GM12878 (cell line): Measurements from ENCODE around the gene NRP1. TPM values are rescaled to one million over a fixed set of nuclear protein-coding genes. Genes with fewer than 3 reads are reported as not detected.

Experiments used
- ATAC-seq: fragments of 200-7000 bp; cut with Tn5 transposase; 3 replicates; pipeline ENCODE4 v1.9.1; 2020; ENCODE audit warnings: mild to moderate bottlenecking, moderate library complexity
- BruUV-seq: library from RNA; stranded (reverse); fragments of 400-500 nt; replicated peaks from 2 replicates; lab custom pipeline; 2021; lab: Mats Ljungman, UMichigan
- CTCF ChIA-PET: fragments of 300-600 bp; sonication (Branson Sonifier 250); formaldehyde crosslinking; extraction: SDS; loops from one replicate; lab custom pipeline; 2021; ENCODE audit warnings: inconsistent platforms; lab: Yijun Ruan, JAX
- POLR2A ChIA-PET: fragments of 350-600 bp; formaldehyde crosslinking; extraction: SDS; loops from one replicate; lab custom pipeline; 2021; ENCODE audit warnings: inconsistent platforms; lab: Charles Lee
- RAD21 ChIA-PET: fragments of 300-600 bp; sonication (Branson Sonifier 250); formaldehyde crosslinking; loops from one replicate; lab custom pipeline; 2023; ENCODE audit warnings: antibody characterized with exemption; ENCODE audit not compliant: unreplicated experiment; lab: Charles Lee
- SMC1A ChIA-PET: fragments of 300-600 bp; sonication (Branson Sonifier 250); formaldehyde crosslinking; loops from one replicate; lab custom pipeline; 2023; ENCODE audit not compliant: unreplicated experiment, uncharacterized antibody; lab: Charles Lee
- DNase-seq: peaks from one replicate; pipeline ENCODE4 v3.0.0-alpha.2; 2011; ENCODE audit warnings: low read depth, low spot score
- FAIRE-seq: peaks from 3 replicates; lab custom pipeline; 2011; peaks lifted over from hg19 to GRCh38; lab: Jason Lieb, UNC
- H2AFZ ChIP-seq: 2 replicates; pipeline ENCODE4 v1.6.0; 2011; ENCODE audit warnings: low read depth, low read length, control low read depth; ENCODE audit not compliant: control insufficient read depth
- H3K27ac ChIP-seq: 2 replicates; pipeline ENCODE4 v1.5.1; 2011; ENCODE audit warnings: control low read depth; ENCODE audit not compliant: control insufficient read depth, insufficient read depth
- H3K27me3 ChIP-seq, 2 experiments: replicated peaks in 1 of 2; 2 replicates each; pipeline versions ENCODE4 v1.6.0 to v1.6.1; 2011; ENCODE audit warnings: low read length in 1 of 2; ENCODE audit not compliant: control insufficient read depth in 2 of 2, insufficient read depth in 2 of 2
- H3K36me3 ChIP-seq, 2 experiments: 2 replicates each; pipeline ENCODE4 v1.5.1; 2011; ENCODE audit warnings: low read length in 1 of 2; ENCODE audit not compliant: control insufficient read depth in 2 of 2, insufficient read depth in 2 of 2
- H3K4me1 ChIP-seq: 2 replicates; pipeline ENCODE4 v1.6.1; 2011; ENCODE audit warnings: mild to moderate bottlenecking, low read length, moderate library complexity, mixed read lengths; ENCODE audit not compliant: control insufficient read depth, insufficient read depth
- H3K4me2 ChIP-seq: 2 replicates; pipeline ENCODE4 v1.6.0; 2011; ENCODE audit warnings: control low read depth; ENCODE audit not compliant: control insufficient read depth, insufficient read depth
- H3K4me3 ChIP-seq: fragments of 200-600 bp; sonication (generic); 2 replicates; pipeline ENCODE4 v1.5.1; 2016
- H3K79me2 ChIP-seq: 2 replicates; pipeline ENCODE4 v1.6.0; 2011; ENCODE audit warnings: low read length; ENCODE audit not compliant: control insufficient read depth, insufficient read depth
- H3K9ac ChIP-seq: 2 replicates; pipeline ENCODE4 v1.8.0; 2011; ENCODE audit warnings: low read length, control low read depth, mixed read lengths; ENCODE audit not compliant: control insufficient read depth, insufficient read depth
- H3K9me3 ChIP-seq: replicated peaks from 3 replicates; pipeline ENCODE4 v1.5.1; 2011; ENCODE audit warnings: mild to moderate bottlenecking, low read length; ENCODE audit not compliant: control insufficient read depth, insufficient read depth
- H4K20me1 ChIP-seq: 2 replicates; pipeline ENCODE4 v1.6.0; 2011; ENCODE audit not compliant: control insufficient read depth, insufficient read depth
- CBFB ChIP-seq: IDR thresholded peaks from 2 replicates; pipeline ENCODE4 v1.6.1; 2016; ENCODE audit warnings: antibody characterized with exemption, low read depth
- CEBPZ ChIP-seq: fragments of 150-350 bp; IDR thresholded peaks from 2 replicates; pipeline ENCODE4 v1.6.1; 2016; ENCODE audit warnings: low read depth, low read length
- MTA2 ChIP-seq: fragments of 450-650 bp; IDR thresholded peaks from 2 replicates; pipeline ENCODE4 v1.6.1; 2016; ENCODE audit warnings: low read depth, mild to moderate bottlenecking, moderate library complexity
- PML ChIP-seq: IDR thresholded peaks from 2 replicates; pipeline ENCODE4 v1.6.1; 2012; ENCODE audit warnings: low read length, inconsistent platforms
- RELA ChIP-seq: fragments of 450-650 bp; IDR thresholded peaks from 2 replicates; pipeline ENCODE4 v1.8.0; 2014; ENCODE audit warnings: borderline replicate concordance; ENCODE audit not compliant: partially characterized antibody
- ZBED1 ChIP-seq: IDR thresholded peaks from 2 replicates; pipeline ENCODE4 v1.6.1; 2016; ENCODE audit warnings: borderline replicate concordance
- WGBS: methylation state at CpG from one replicate; pipeline ENCODE4 v1.1.6; 2016; ENCODE audit warnings: low lambda C conversion rate; ENCODE audit not compliant: insufficient replicate concordance, insufficient coverage; ENCODE audit errors: missing lambda C conversion rate; 5-methylcytosine and 5-hydroxymethylcytosine counted together
- in situ Hi-C: fragments of 300-500 bp; cut with MboI; formaldehyde crosslinking; loops from 9 replicates; pipeline ENCODE4 v1.14.3; 2018; ENCODE audit warnings: mixed read lengths
- intact Hi-C: fragments of 100-400 bp; cut with micrococcal nuclease; formaldehyde crosslinking; loops from one replicate; pipeline ENCODE4 v1.14.2; 2022; ENCODE audit not compliant: unreplicated experiment
- polyA plus RNA-seq, 11 experiments: library from polyadenylated mRNA; depleted of rRNA in 4 of 11; unstranded in 6 of 11; stranded (reverse) in 5 of 11; fragments of >200 nt; fragmentation: Nextera tagmentation in 4 of 11; fragmentation: Illumina TruSeq in 1 of 11; extraction: Ambion mirVana in 4 of 11; extraction: Trizol in 1 of 11; gene quantifications; 1 replicate in 1 of 11; 2 replicates in 10 of 11; pipeline versions ENCODE4 v1.2.1 to v1.2.3, GENCODE V29; 2011 to 2016; ENCODE audit warnings: inconsistent platforms in 2 of 11, missing spikeins in 2 of 11, low read depth in 1 of 11
- total RNA-seq, 4 experiments: library from RNA; depleted of rRNA in 3 of 4; stranded (reverse); fragments of >200 nt in 3 of 4; fragmentation: Illumina TruSeq in 1 of 4; extraction: Trizol in 1 of 4; gene quantifications; 2 replicates each; pipeline versions ENCODE4 v1.2.1 to v1.2.3, GENCODE V29; 2013 to 2021
- TF ChIP-seq, protein P1 (sequence below): IDR thresholded peaks from 2 replicates; pipeline ENCODE4 v1.6.1; 2012; ENCODE audit warnings: improper control_type of control experiment, low read depth, low read length; ENCODE audit not compliant: insufficient replicate concordance
- TF ChIP-seq, protein P2 (sequence below): fragments of 450-650 bp; conservative IDR thresholded peaks from 2 replicates; pipeline ENCODE4 v1.6.1; 2017; ENCODE audit warnings: mild to moderate bottlenecking, moderate library complexity
- TF ChIP-seq, protein P3 (sequence below): fragments of 450-650 bp; IDR thresholded peaks from 2 replicates; pipeline ENCODE4 v1.6.1; 2017; ENCODE audit warnings: borderline replicate concordance

The NRP1 gene
- total and polyA plus RNA-seq, 10 of the 15 experiments (the other 5 are each of a cell fraction or from before 2014, with no cell fraction given) = 0.11 to 12.1 (median 0.52) TPM

GRCh38 chr10:33141251-33141650 lies 193.2 kb downstream of the NRP1 start:
- H3K9ac ChIP-seq = no peak overlapping the region
- intact Hi-C loops (no loop called here), in situ Hi-C loops (no loop called here)
- CTCF ChIA-PET = no interaction called here
- no peaks in the 10 kb centered on the region for H3K79me2 ChIP-seq
- no peak overlapping the region for H3K4me3 ChIP-seq
- WGBS = 93% methylated on average over 3 of the region's 3 CpGs
- ATAC-seq (no peak), FAIRE-seq (no peak), DNase-seq (no peak)
- RAD21 ChIA-PET = no interaction called here
- TF ChIP-seq, protein P1, sequence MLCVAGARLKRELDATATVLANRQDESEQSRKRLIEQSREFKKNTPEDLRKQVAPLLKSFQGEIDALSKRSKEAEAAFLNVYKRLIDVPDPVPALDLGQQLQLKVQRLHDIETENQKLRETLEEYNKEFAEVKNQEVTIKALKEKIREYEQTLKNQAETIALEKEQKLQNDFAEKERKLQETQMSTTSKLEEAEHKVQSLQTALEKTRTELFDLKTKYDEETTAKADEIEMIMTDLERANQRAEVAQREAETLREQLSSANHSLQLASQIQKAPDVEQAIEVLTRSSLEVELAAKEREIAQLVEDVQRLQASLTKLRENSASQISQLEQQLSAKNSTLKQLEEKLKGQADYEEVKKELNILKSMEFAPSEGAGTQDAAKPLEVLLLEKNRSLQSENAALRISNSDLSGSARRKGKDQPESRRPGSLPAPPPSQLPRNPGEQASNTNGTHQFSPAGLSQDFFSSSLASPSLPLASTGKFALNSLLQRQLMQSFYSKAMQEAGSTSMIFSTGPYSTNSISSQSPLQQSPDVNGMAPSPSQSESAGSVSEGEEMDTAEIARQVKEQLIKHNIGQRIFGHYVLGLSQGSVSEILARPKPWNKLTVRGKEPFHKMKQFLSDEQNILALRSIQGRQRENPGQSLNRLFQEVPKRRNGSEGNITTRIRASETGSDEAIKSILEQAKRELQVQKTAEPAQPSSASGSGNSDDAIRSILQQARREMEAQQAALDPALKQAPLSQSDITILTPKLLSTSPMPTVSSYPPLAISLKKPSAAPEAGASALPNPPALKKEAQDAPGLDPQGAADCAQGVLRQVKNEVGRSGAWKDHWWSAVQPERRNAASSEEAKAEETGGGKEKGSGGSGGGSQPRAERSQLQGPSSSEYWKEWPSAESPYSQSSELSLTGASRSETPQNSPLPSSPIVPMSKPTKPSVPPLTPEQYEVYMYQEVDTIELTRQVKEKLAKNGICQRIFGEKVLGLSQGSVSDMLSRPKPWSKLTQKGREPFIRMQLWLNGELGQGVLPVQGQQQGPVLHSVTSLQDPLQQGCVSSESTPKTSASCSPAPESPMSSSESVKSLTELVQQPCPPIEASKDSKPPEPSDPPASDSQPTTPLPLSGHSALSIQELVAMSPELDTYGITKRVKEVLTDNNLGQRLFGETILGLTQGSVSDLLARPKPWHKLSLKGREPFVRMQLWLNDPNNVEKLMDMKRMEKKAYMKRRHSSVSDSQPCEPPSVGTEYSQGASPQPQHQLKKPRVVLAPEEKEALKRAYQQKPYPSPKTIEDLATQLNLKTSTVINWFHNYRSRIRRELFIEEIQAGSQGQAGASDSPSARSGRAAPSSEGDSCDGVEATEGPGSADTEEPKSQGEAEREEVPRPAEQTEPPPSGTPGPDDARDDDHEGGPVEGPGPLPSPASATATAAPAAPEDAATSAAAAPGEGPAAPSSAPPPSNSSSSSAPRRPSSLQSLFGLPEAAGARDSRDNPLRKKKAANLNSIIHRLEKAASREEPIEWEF = no peak
- TF ChIP-seq CEBPZ (no peak), ZBED1 (no peak), RELA (no peak), PML (no peak), CBFB (no peak), MTA2 (no peak)
- TF ChIP-seq, protein P2, sequence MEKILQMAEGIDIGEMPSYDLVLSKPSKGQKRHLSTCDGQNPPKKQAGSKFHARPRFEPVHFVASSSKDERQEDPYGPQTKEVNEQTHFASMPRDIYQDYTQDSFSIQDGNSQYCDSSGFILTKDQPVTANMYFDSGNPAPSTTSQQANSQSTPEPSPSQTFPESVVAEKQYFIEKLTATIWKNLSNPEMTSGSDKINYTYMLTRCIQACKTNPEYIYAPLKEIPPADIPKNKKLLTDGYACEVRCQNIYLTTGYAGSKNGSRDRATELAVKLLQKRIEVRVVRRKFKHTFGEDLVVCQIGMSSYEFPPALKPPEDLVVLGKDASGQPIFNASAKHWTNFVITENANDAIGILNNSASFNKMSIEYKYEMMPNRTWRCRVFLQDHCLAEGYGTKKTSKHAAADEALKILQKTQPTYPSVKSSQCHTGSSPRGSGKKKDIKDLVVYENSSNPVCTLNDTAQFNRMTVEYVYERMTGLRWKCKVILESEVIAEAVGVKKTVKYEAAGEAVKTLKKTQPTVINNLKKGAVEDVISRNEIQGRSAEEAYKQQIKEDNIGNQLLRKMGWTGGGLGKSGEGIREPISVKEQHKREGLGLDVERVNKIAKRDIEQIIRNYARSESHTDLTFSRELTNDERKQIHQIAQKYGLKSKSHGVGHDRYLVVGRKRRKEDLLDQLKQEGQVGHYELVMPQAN = no peak
- TF ChIP-seq, protein P3, sequence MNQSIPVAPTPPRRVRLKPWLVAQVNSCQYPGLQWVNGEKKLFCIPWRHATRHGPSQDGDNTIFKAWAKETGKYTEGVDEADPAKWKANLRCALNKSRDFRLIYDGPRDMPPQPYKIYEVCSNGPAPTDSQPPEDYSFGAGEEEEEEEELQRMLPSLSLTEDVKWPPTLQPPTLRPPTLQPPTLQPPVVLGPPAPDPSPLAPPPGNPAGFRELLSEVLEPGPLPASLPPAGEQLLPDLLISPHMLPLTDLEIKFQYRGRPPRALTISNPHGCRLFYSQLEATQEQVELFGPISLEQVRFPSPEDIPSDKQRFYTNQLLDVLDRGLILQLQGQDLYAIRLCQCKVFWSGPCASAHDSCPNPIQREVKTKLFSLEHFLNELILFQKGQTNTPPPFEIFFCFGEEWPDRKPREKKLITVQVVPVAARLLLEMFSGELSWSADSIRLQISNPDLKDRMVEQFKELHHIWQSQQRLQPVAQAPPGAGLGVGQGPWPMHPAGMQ = no peak
- BruUV-seq = no TSS peak
- POLR2A ChIA-PET = interaction anchor here (0.5 kb wide), 1 partner anchor 153 kb away, joined by 3 read pairs; no protein-coding TSS in a partner anchor
- SMC1A ChIA-PET = no interaction called here
- H3K4me2 ChIP-seq = no peak overlapping the region
- H3K4me1 ChIP-seq = no peaks in the 10 kb centered on the region
- no peak overlapping the region for H3K27ac ChIP-seq
- no peaks in the 10 kb centered on the region for H3K27me3 ChIP-seq
- no peak overlapping the region for H2AFZ ChIP-seq
- no peaks in the 10 kb centered on the region for H3K9me3 ChIP-seq
- no peaks in the 10 kb centered on the region for H3K36me3 ChIP-seq
- H4K20me1 ChIP-seq = no peaks in the 10 kb centered on the region
